ENCODE results near the gene KRTAP12-4.
"Not testable (repeated sequence)": the region's sequence is repeated elsewhere in the genome, so short reads cannot be mapped to it uniquely, and the experiment has no call there.

KRTAP12-4 gene

GRCh38 chr21:44670642-44671432 is 16.4 kb upstream of the KRTAP12-4 start:
- H3K4me1 ChIP-seq (ENCODE audit: control insufficient read depth, insufficient read depth, low read length), result no peaks in the 10 kb centered on the region
- H3K27ac ChIP-seq (ENCODE audit: low read length), result no peak overlapping the region
- H3K4me3 ChIP-seq (ENCODE audit: low read length in 2 of 2), result no peak overlapping the region
- H3K27me3 ChIP-seq (ENCODE audit: control insufficient read depth in 1 of 2, insufficient read depth in 2 of 2, low read length in 2 of 2), result peaks cover 0 to 5% of the 10 kb centered on the region in 2 donors
- H3K9ac ChIP-seq (ENCODE audit: low read length in 2 of 2), result no peak overlapping the region
- H3K36me3 ChIP-seq (ENCODE audit: control insufficient read depth in 2 of 2, insufficient read depth in 2 of 2, low read length in 2 of 2), result no peaks in the 10 kb centered on the region
- H3K9me3 ChIP-seq (ENCODE audit: control insufficient read depth in 2 of 2, low read length in 2 of 2), result peaks cover 4 to 14% of the 10 kb centered on the region in 2 donors

GRCh38 chr21:44667612-44668011 is 13.2 kb upstream of the KRTAP12-4 start:
- Histone ChIP-seq H3K36me3 (ENCODE audit: control insufficient read depth in 2 of 2, insufficient read depth in 2 of 2, low read length in 2 of 2) (no peaks in the 10 kb centered on the region), H3K4me3 (ENCODE audit: low read length in 2 of 2) (no peak overlapping the region), H3K9ac (ENCODE audit: low read length in 2 of 2) (no peak overlapping the region), H3K27ac (ENCODE audit: low read length) (no peak overlapping the region), H3K27me3 (ENCODE audit: control insufficient read depth in 1 of 2, insufficient read depth in 2 of 2, low read length in 2 of 2) (peaks cover 0 to 7% of the 10 kb centered on the region in 2 donors), H3K4me1 (ENCODE audit: control insufficient read depth, insufficient read depth, low read length) (no peaks in the 10 kb centered on the region), H3K9me3 (ENCODE audit: control insufficient read depth in 2 of 2, low read length in 2 of 2) (peaks cover 3 to 11% of the 10 kb centered on the region in 2 donors)

GRCh38 chr21:44666401-44667320 is 12.2 kb upstream of the KRTAP12-4 start, which contains the start of gene KRTAP12-2:
TSS of gene KRTAP12-2 (minus strand) at chr21:44666927. CDS start at chr21:44666886, 41 bp downstream.
- H3K4me3 ChIP-seq (ENCODE audit: low read length in 2 of 2), result no peak within 1 kb of the TSS
- H3K9ac ChIP-seq (ENCODE audit: low read length in 2 of 2), result no peak within 1 kb of the TSS
- H3K36me3 ChIP-seq (ENCODE audit: control insufficient read depth in 2 of 2, insufficient read depth in 2 of 2, low read length in 2 of 2), result no peaks in the 10 kb centered on the region

GRCh38 chr21:44664691-44665090 is 10.2 kb upstream of the KRTAP12-4 start:
- Histone ChIP-seq H3K9ac (ENCODE audit: low read length in 2 of 2) (no peak overlapping the region), H3K4me3 (ENCODE audit: low read length in 2 of 2) (no peak overlapping the region), H3K9me3 (ENCODE audit: control insufficient read depth in 2 of 2, low read length in 2 of 2) (peaks cover 0 to 4% of the 10 kb centered on the region in 2 donors), H3K36me3 (ENCODE audit: control insufficient read depth in 2 of 2, insufficient read depth in 2 of 2, low read length in 2 of 2) (no peaks in the 10 kb centered on the region), H3K27ac (ENCODE audit: low read length) (no peak overlapping the region), H3K27me3 (ENCODE audit: control insufficient read depth in 1 of 2, insufficient read depth in 2 of 2, low read length in 2 of 2) (peaks cover 0 to 4% of the 10 kb centered on the region in 2 donors), H3K4me1 (ENCODE audit: control insufficient read depth, insufficient read depth, low read length) (no peaks in the 10 kb centered on the region)

More at GRCh38 chr21:44666401-44667320, 12.2 kb upstream of the KRTAP12-4 start, which contains the start of gene KRTAP12-2:
- Histone ChIP-seq H3K27me3 (ENCODE audit: control insufficient read depth in 1 of 2, insufficient read depth in 2 of 2, low read length in 2 of 2) (peaks cover 0 to 7% of the 10 kb centered on the region in 2 donors), H3K4me1 (ENCODE audit: control insufficient read depth, insufficient read depth, low read length) (no peaks in the 10 kb centered on the region), H3K27ac (ENCODE audit: low read length) (no peak within 1 kb of the TSS), H3K9me3 (ENCODE audit: control insufficient read depth in 2 of 2, low read length in 2 of 2) (peaks cover 2 to 10% of the 10 kb centered on the region in 2 donors)

GRCh38 chr21:44661567-44661966 is 7.1 kb upstream of the KRTAP12-4 start:
- H3K9me3 ChIP-seq (ENCODE audit: control insufficient read depth in 2 of 2, low read length in 2 of 2); H3K9ac ChIP-seq (ENCODE audit: low read length in 2 of 2); H3K4me1 ChIP-seq (ENCODE audit: control insufficient read depth, insufficient read depth, low read length); H3K4me3 ChIP-seq (ENCODE audit: low read length in 2 of 2); H3K36me3 ChIP-seq (ENCODE audit: control insufficient read depth in 2 of 2, insufficient read depth in 2 of 2, low read length in 2 of 2); H3K27me3 ChIP-seq (ENCODE audit: control insufficient read depth in 1 of 2, insufficient read depth in 2 of 2, low read length in 2 of 2); H3K27ac ChIP-seq (ENCODE audit: low read length): not testable (repeated sequence)

- Histone ChIP-seq H3K27me3 (ENCODE audit: control insufficient read depth in 1 of 2, insufficient read depth in 2 of 2, low read length in 2 of 2) (peaks cover 4% of the 10 kb centered on the region in 2 donors), H3K9me3 (ENCODE audit: control insufficient read depth in 2 of 2, low read length in 2 of 2) (peaks cover 2 to 5% of the 10 kb centered on the region in 2 donors), H3K4me3 (ENCODE audit: low read length in 2 of 2) (no peak overlapping the region), H3K27ac (ENCODE audit: low read length) (no peak overlapping the region), H3K4me1 (ENCODE audit: control insufficient read depth, insufficient read depth, low read length) (peaks cover 2% of the 10 kb centered on the region), H3K36me3 (ENCODE audit: control insufficient read depth in 2 of 2, insufficient read depth in 2 of 2, low read length in 2 of 2) (no peaks in the 10 kb centered on the region), H3K9ac (ENCODE audit: low read length in 2 of 2) (no peak overlapping the region)
Measured at GRCh38 chr21:44658913-44659595, 4.6 kb upstream of the KRTAP12-4 start.

GRCh38 chr21:44658541-44658910 is 4.1 kb upstream of the KRTAP12-4 start:
- peaks cover 2% of the 10 kb centered on the region for H3K4me1 ChIP-seq (ENCODE audit: control insufficient read depth, insufficient read depth, low read length)
- no peak overlapping the region for H3K4me3 ChIP-seq (ENCODE audit: low read length in 2 of 2)
- no peaks in the 10 kb centered on the region for H3K36me3 ChIP-seq (ENCODE audit: control insufficient read depth in 2 of 2, insufficient read depth in 2 of 2, low read length in 2 of 2)
- H3K27ac ChIP-seq (ENCODE audit: low read length), result no peak overlapping the region
- peaks cover 2 to 5% of the 10 kb centered on the region in 2 donors for H3K9me3 ChIP-seq (ENCODE audit: control insufficient read depth in 2 of 2, low read length in 2 of 2)
- no peak overlapping the region for H3K9ac ChIP-seq (ENCODE audit: low read length in 2 of 2)
- H3K27me3 ChIP-seq (ENCODE audit: control insufficient read depth in 1 of 2, insufficient read depth in 2 of 2, low read length in 2 of 2), result peaks cover 4 to 6% of the 10 kb centered on the region in 2 donors

GRCh38 chr21:44657635-44658540 is 3.4 kb upstream of the KRTAP12-4 start, which contains the start of gene KRTAP12-3:
TSS of gene KRTAP12-3 (plus strand) at chr21:44657932. CDS start at chr21:44657980, 48 bp downstream.
- no peaks in the 10 kb centered on the region for H3K36me3 ChIP-seq (ENCODE audit: control insufficient read depth in 2 of 2, insufficient read depth in 2 of 2, low read length in 2 of 2)
- H3K9me3 ChIP-seq (ENCODE audit: control insufficient read depth in 2 of 2, low read length in 2 of 2), result peaks cover 2 to 5% of the 10 kb centered on the region in 2 donors
- H3K4me1 ChIP-seq (ENCODE audit: control insufficient read depth, insufficient read depth, low read length), result peaks cover 2% of the 10 kb centered on the region
- peaks cover 4 to 6% of the 10 kb centered on the region in 2 donors for H3K27me3 ChIP-seq (ENCODE audit: control insufficient read depth in 1 of 2, insufficient read depth in 2 of 2, low read length in 2 of 2)
- no peak within 1 kb of the TSS for H3K4me3 ChIP-seq (ENCODE audit: low read length in 2 of 2)
- no peak within 1 kb of the TSS for H3K27ac ChIP-seq (ENCODE audit: low read length)
- H3K9ac ChIP-seq (ENCODE audit: low read length in 2 of 2), result no peak within 1 kb of the TSS

GRCh38 chr21:44656868-44657267 is 2.4 kb upstream of the KRTAP12-4 start:
- H3K9me3 ChIP-seq (ENCODE audit: control insufficient read depth in 2 of 2, low read length in 2 of 2), result peaks cover 2 to 5% of the 10 kb centered on the region in 2 donors
- H3K4me1 ChIP-seq (ENCODE audit: control insufficient read depth, insufficient read depth, low read length), result peaks cover 2% of the 10 kb centered on the region
- no peak overlapping the region for H3K9ac ChIP-seq (ENCODE audit: low read length in 2 of 2)
- H3K36me3 ChIP-seq (ENCODE audit: control insufficient read depth in 2 of 2, insufficient read depth in 2 of 2, low read length in 2 of 2), result no peaks in the 10 kb centered on the region
- H3K4me3 ChIP-seq (ENCODE audit: low read length in 2 of 2), result no peak overlapping the region
- peaks cover 4 to 6% of the 10 kb centered on the region in 2 donors for H3K27me3 ChIP-seq (ENCODE audit: control insufficient read depth in 1 of 2, insufficient read depth in 2 of 2, low read length in 2 of 2)
- no peak overlapping the region for H3K27ac ChIP-seq (ENCODE audit: low read length)

Measured in stomach smooth muscle (tissue), 2 donors.